LNCAP (cell line): ENCODE results near the gene COTL1.

Experiments
- CTCF ChIP-seq: fragments of 450-650 bp; IDR thresholded peaks from 2 replicates; pipeline ENCODE4 v1.5.1; 2017; ENCODE audit warnings: mild to moderate bottlenecking

Gene COTL1

GRCh38 chr16:84524346-84524920 lies 93.4 kb downstream of the COTL1 start:
- no peak for TF ChIP-seq CTCF

- no peak for TF ChIP-seq CTCF
Observed at GRCh38 chr16:84521497-84521770, 96.4 kb downstream of the COTL1 start.

- TF ChIP-seq CTCF, result no peak
Observed at GRCh38 chr16:84520725-84521496, 97.0 kb downstream of the COTL1 start.

- no peak for TF ChIP-seq CTCF
Observed at GRCh38 chr16:84519855-84520254, 98.0 kb downstream of the COTL1 start.

GRCh38 chr16:84518804-84519341 lies 99.0 kb downstream of the COTL1 start:
- no peak for TF ChIP-seq CTCF

- TF ChIP-seq CTCF, result no peak
Observed at GRCh38 chr16:84517366-84517765, 100.5 kb downstream of the COTL1 start.
